ENCODE data around the gene MAP4K4. TPM values are rescaled to one million over a fixed set of nuclear protein-coding genes. Genes with fewer than 3 reads are reported as not detected.
A peak's percentile ranks its signal among the peaks of the same experiment; 100 is the strongest.

The MAP4K4 gene
- total RNA-seq, 1 experiment from 2014 or later: 132 TPM

DNA sequence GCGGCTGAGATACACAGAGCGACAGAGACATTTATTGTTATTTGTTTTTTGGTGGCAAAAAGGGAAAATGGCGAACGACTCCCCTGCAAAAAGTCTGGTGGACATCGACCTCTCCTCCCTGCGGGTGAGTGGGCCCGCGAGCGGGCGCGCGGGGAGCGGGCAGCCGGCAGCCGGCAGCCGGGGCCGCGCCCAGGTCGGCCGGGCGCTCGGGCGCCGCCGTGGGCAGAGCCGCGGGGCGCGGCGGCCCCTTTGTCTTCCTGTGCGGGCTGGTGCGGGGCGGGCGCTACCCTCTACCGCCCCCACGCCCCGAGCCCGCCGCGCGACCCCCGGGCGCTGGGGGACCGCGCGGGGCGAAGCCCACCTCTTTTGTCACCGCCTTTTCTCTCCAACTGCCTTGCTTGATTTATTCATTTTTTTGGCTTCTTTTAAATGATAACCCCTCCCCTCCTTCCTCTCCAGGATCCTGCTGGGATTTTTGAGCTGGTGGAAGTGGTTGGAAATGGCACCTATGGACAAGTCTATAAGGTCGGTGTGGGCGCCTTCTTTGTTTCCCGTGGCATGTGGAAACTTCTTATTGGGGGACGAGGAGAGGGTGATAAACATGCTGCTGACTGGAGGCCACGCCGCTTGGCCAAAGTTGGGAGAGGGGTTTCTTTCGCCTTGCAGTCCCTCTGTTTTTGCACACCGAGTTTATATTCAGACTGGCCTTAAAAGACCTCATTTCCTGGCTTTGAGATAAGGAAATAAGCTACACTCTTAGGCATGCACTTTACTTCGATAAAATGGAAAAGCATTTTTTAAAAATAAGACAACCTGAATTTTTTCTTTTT is 722 bp downstream of the MAP4K4 start:
- H3K4ac ChIP-seq (ENCODE audit: low read depth, low read length): no peak overlapping the region
- H2BK5ac ChIP-seq (ENCODE audit: insufficient read length, low read length): no peak overlapping the region
- H2BK15ac ChIP-seq (ENCODE audit: low read depth, low read length): no peak overlapping the region
- no peaks in the 10 kb centered on the region for H3K9me3 ChIP-seq (ENCODE audit: control insufficient read depth, low read depth, low read length)
- no peak overlapping the region for H2BK120ac ChIP-seq (ENCODE audit: low read depth, low read length, poor library complexity, severe bottlenecking)
- peak overlapping the region; percentile 78 for H3K9ac ChIP-seq (ENCODE audit: extremely low read depth, insufficient read length, low read length)
- H3K79me2 ChIP-seq (ENCODE audit: insufficient read depth, low read length): peaks cover 32% of the 10 kb centered on the region; the same call in 1 of the 2 replicates
- no peak overlapping the region for H4K8ac ChIP-seq (replicated peaks; ENCODE audit: insufficient read length, low read depth, low read length)
- H2AK5ac ChIP-seq (ENCODE audit: insufficient read length, low read length): no peak overlapping the region
- H4K20me1 ChIP-seq (ENCODE audit: control insufficient read depth, insufficient read depth, insufficient read length): no peaks in the 10 kb centered on the region
- peak overlapping the region; percentile 51 for H3K18ac ChIP-seq (ENCODE audit: insufficient read length, low read depth, low read length)
- Mint-ChIP-seq H3K4me3 (peak overlapping the region; percentile 67 to 81), H3K4me1 (peaks cover 18% of the 10 kb centered on the region in 2 experiments), H3K27me3 (ENCODE audit: low read depth) (peaks cover 5% of the 10 kb centered on the region; the same call in 1 of the 2 replicates), H3K27ac (no peak overlapping the region), H3K9me3 (peaks cover 2 to 4% of the 10 kb centered on the region in 2 experiments; a peak in 2 of 5 replicates), H3K36me3 (ENCODE audit: insufficient read depth in 1 of 3, low read depth in 3 of 3) (peaks cover 13 to 23% (median 14%) of the 10 kb centered on the region in 3 experiments)
- peaks cover 8% of the 10 kb centered on the region for H3K4me1 ChIP-seq (ENCODE audit: insufficient read depth, low read length)
- no peak overlapping the region for H2AFZ ChIP-seq (ENCODE audit: low read length)
- H2BK20ac ChIP-seq (ENCODE audit: low read depth, low read length, poor library complexity, severe bottlenecking): no peak overlapping the region
- TF ChIP-seq, protein P1, sequence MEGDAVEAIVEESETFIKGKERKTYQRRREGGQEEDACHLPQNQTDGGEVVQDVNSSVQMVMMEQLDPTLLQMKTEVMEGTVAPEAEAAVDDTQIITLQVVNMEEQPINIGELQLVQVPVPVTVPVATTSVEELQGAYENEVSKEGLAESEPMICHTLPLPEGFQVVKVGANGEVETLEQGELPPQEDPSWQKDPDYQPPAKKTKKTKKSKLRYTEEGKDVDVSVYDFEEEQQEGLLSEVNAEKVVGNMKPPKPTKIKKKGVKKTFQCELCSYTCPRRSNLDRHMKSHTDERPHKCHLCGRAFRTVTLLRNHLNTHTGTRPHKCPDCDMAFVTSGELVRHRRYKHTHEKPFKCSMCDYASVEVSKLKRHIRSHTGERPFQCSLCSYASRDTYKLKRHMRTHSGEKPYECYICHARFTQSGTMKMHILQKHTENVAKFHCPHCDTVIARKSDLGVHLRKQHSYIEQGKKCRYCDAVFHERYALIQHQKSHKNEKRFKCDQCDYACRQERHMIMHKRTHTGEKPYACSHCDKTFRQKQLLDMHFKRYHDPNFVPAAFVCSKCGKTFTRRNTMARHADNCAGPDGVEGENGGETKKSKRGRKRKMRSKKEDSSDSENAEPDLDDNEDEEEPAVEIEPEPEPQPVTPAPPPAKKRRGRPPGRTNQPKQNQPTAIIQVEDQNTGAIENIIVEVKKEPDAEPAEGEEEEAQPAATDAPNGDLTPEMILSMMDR (conservative IDR thresholded peaks at IDR 0.05): no peak
- H4K91ac ChIP-seq (ENCODE audit: insufficient read length, low read depth, low read length): no peak overlapping the region
- WGBS (ENCODE audit: extremely low coverage, insufficient read length, low lambda C conversion rate): no CpG with 5 or more reads among the region's 57 CpGs
- peak overlapping the region; percentile 80 for H3K14ac ChIP-seq (ENCODE audit: insufficient read depth, low read length)
- no peak overlapping the region for H3T11ph ChIP-seq (ENCODE audit: low read length)
- H3K23ac ChIP-seq (ENCODE audit: insufficient read length, low read depth, low read length): no peak overlapping the region
- H3K79me1 ChIP-seq (ENCODE audit: insufficient read depth, low read depth, low read length, poor library complexity, severe bottlenecking): peaks cover 5% of the 10 kb centered on the region
- H4K5ac ChIP-seq (ENCODE audit: insufficient read length, low read depth, low read length): no peak overlapping the region
- no peak overlapping the region for H3K56ac ChIP-seq (ENCODE audit: insufficient read length, low read depth, low read length)
- peaks cover 18% of the 10 kb centered on the region for H3K23me2 ChIP-seq (ENCODE audit: insufficient read length, low read depth, low read length, poor library complexity, severe bottlenecking)
- H3K27me3 ChIP-seq (ENCODE audit: insufficient read depth, low read length): no peaks in the 10 kb centered on the region
- no peak for DNase-seq
- H3K4me2 ChIP-seq (ENCODE audit: insufficient read depth, insufficient read length, low read length): peak overlapping the region; percentile 98
- H3K27ac ChIP-seq (ENCODE audit: insufficient read length, low read depth, low read length): no peak overlapping the region
- H2BK12ac ChIP-seq (ENCODE audit: insufficient read length, low read depth, low read length): no peak overlapping the region

Measured in H9 (cell line).